CD4-positive, alpha-beta T cell (primary cell): Measurements from ENCODE around the gene FAM219A. TPM values are rescaled to one million over a fixed set of nuclear protein-coding genes. Genes with fewer than 3 reads are reported as not detected.
"Not testable (repeated sequence)": the region's sequence is repeated elsewhere in the genome, so short reads cannot be mapped to it uniquely, and the experiment has no call there.

Experiments used
- ATAC-seq: fragments of 200-7000 bp; cut with Tn5 transposase; one replicate; pipeline ENCODE4 v1.10.0; 2022; ENCODE audit warnings: mild to moderate bottlenecking; ENCODE audit not compliant: poor library complexity
- CTCF ChIA-PET: fragments of 350-600 bp; sonication (Branson Sonifier 250); formaldehyde crosslinking; loops from one replicate; lab custom pipeline; 2021; ENCODE audit warnings: antibody characterized with exemption, inconsistent platforms; lab: Charles Lee
- POLR2A ChIA-PET: fragments of 350-600 bp; sonication (Branson Sonifier 250); formaldehyde crosslinking; loops from one replicate; lab custom pipeline; 2021; ENCODE audit warnings: antibody characterized with exemption, inconsistent platforms; lab: Charles Lee
- DNase-seq, 14 experiments: peaks; one replicate each; pipeline ENCODE4 v3.0.0-alpha.2; 2013 to 2020; ENCODE audit warnings: mixed read lengths in 2 of 14
- H3K27ac ChIP-seq, 2 donors: one replicate each; pipeline versions ENCODE4 v1.5.1 to v1.7.0; 2013; ENCODE audit warnings: low read length in 2 of 2, low read depth in 1 of 2, mild to moderate bottlenecking in 1 of 2
- H3K27me3 ChIP-seq, 2 experiments: 1 replicate in 1 of 2; 2 replicates in 1 of 2; pipeline versions ENCODE4 v1.6.1 to v1.7.0; 2013; ENCODE audit warnings: low read length in 2 of 2, control low read depth in 1 of 2, mild to moderate bottlenecking in 1 of 2, moderate library complexity in 1 of 2; ENCODE audit not compliant: insufficient read depth in 2 of 2, control insufficient read depth in 1 of 2
- H3K36me3 ChIP-seq: one replicate; pipeline ENCODE4 v1.6.1; 2013; ENCODE audit warnings: low read length, control low read depth; ENCODE audit not compliant: insufficient read depth
- H3K4me1 ChIP-seq: one replicate; pipeline ENCODE4 v1.6.1; 2013; ENCODE audit warnings: low read length, control low read depth; ENCODE audit not compliant: insufficient read depth
- H3K4me3 ChIP-seq: one replicate; pipeline ENCODE4 v1.5.1; 2013; ENCODE audit warnings: mild to moderate bottlenecking, low read length, moderate library complexity
- H3K9me3 ChIP-seq, 2 experiments: 1 replicate in 1 of 2; 2 replicates in 1 of 2; pipeline versions ENCODE4 v1.6.1 to v1.7.0; 2013; ENCODE audit warnings: low read length in 2 of 2, mild to moderate bottlenecking in 2 of 2, control low read depth in 1 of 2, moderate library complexity in 1 of 2; ENCODE audit not compliant: control insufficient read depth in 1 of 2, insufficient read depth in 1 of 2
- H3K27ac Mint-ChIP-seq: one replicate; pipeline ENCODE4 v1.8.0; 2020; ENCODE audit warnings: mixed read lengths
- H3K27me3 Mint-ChIP-seq: one replicate; pipeline ENCODE4 v1.8.0; 2021; ENCODE audit warnings: mixed read lengths
- H3K36me3 Mint-ChIP-seq: one replicate; pipeline ENCODE4 v1.8.0; 2021; ENCODE audit warnings: low read depth, mixed read lengths
- H3K4me1 Mint-ChIP-seq: one replicate; pipeline ENCODE4 v1.8.0; 2021; ENCODE audit warnings: low read depth, mixed read lengths
- H3K4me3 Mint-ChIP-seq: one replicate; pipeline ENCODE4 v1.8.0; 2020; ENCODE audit warnings: mild to moderate bottlenecking, mixed read lengths
- H3K9me3 Mint-ChIP-seq: one replicate; pipeline ENCODE4 v1.8.0; 2020; ENCODE audit warnings: mixed read lengths
- intact Hi-C, 2 experiments: fragments of 100-400 bp; cut with DNase I in 1 of 2; cut with micrococcal nuclease in 1 of 2; formaldehyde crosslinking; loops; one replicate each; pipeline versions ENCODE4 v1.15.1 to v1.9.0; 2023 to 2025; cut with DNase I, micrococcal nuclease
- total RNA-seq, 174 experiments: library from RNA in 2 of 174; stranded (reverse) in 2 of 174; gene quantifications; one replicate each; pipeline ENCODE4 v1.2.3 and lab custom pipeline; 2021 to 2026
- TF ChIP-seq, protein P1 (sequence below): fragments of 200-600 bp; IDR thresholded peaks from one replicate; pipeline ENCODE4 v1.8.0; 2022; ENCODE audit warnings: antibody characterized with exemption, mild to moderate bottlenecking

Gene FAM219A
- total RNA-seq, 2 experiments from 2014 or later, result 7.7 to 8.5 TPM

DNA sequence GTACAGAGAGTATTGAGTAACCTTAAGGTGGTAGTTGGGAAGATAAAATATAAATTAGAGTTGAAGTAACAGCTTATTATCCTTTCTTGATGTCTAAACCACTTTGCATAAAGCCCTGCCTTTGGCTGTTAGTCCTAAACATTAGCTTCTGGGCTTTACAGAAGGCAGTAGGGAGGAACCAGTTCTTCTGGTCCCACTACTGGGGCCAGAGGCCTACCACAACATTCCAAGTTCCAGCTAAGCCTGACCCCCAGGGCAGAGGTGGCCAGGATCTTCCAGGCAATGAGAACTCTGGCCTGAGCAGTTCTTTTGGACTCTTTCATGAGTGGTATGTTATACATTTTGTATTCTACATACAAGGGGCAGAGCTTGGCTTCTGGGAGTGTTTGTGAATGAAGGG lies 26.3 kb upstream of the FAM219A start:
- Histone ChIP-seq H3K36me3 (no peaks in the 10 kb centered on the region), H3K9me3 (no peaks in the 10 kb centered on the region), H3K27me3 (no peaks in the 10 kb centered on the region), H3K4me1 (no peaks in the 10 kb centered on the region), H3K27ac (no peak overlapping the region), H3K4me3 (no peak overlapping the region)
- Mint-ChIP-seq H3K27ac (no peak overlapping the region), H3K9me3 (no peaks in the 10 kb centered on the region), H3K4me1 (no peaks in the 10 kb centered on the region), H3K36me3 (no peaks in the 10 kb centered on the region), H3K4me3 (no peak overlapping the region), H3K27me3 (peaks cover 13% of the 10 kb centered on the region)
- intact Hi-C loops, result no loop called here
- ChIA-PET POLR2A (no interaction called here), CTCF (no interaction called here)
- no peak for DNase-seq
- TF ChIP-seq, protein P1, sequence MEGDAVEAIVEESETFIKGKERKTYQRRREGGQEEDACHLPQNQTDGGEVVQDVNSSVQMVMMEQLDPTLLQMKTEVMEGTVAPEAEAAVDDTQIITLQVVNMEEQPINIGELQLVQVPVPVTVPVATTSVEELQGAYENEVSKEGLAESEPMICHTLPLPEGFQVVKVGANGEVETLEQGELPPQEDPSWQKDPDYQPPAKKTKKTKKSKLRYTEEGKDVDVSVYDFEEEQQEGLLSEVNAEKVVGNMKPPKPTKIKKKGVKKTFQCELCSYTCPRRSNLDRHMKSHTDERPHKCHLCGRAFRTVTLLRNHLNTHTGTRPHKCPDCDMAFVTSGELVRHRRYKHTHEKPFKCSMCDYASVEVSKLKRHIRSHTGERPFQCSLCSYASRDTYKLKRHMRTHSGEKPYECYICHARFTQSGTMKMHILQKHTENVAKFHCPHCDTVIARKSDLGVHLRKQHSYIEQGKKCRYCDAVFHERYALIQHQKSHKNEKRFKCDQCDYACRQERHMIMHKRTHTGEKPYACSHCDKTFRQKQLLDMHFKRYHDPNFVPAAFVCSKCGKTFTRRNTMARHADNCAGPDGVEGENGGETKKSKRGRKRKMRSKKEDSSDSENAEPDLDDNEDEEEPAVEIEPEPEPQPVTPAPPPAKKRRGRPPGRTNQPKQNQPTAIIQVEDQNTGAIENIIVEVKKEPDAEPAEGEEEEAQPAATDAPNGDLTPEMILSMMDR, result no peak
- no peak for ATAC-seq

DNA sequence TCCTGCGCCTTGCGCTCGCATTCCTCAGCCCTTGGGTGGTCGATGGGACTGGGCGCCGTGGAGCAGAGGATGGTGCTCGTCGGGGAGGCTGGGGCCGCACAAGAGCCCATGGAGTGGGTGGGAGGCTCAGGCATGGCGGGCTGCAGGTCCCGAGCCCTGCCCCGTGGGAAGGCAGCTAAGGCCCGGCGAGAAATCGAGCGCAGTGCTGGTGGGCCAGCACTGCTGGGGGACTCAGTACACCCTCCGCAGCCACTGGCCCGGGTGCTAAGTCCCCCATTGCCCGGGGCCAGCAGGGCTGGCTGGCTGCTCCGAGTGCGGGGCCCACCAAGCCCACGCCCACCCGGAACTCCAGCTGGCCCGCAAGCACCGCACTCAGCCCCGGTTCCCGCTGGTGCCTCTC lies 24.4 kb upstream of the FAM219A start:
- H3K9me3 ChIP-seq, H3K4me1 Mint-ChIP-seq, H3K27ac Mint-ChIP-seq, H3K36me3 Mint-ChIP-seq, ATAC-seq, POLR2A ChIA-PET, H3K27ac ChIP-seq, H3K27me3 Mint-ChIP-seq, intact Hi-C loops, H3K27me3 ChIP-seq, DNase-seq, H3K9me3 Mint-ChIP-seq, H3K4me1 ChIP-seq, CTCF ChIA-PET, H3K4me3 Mint-ChIP-seq, H3K4me3 ChIP-seq, H3K36me3 ChIP-seq: not testable (repeated sequence)

DNA sequence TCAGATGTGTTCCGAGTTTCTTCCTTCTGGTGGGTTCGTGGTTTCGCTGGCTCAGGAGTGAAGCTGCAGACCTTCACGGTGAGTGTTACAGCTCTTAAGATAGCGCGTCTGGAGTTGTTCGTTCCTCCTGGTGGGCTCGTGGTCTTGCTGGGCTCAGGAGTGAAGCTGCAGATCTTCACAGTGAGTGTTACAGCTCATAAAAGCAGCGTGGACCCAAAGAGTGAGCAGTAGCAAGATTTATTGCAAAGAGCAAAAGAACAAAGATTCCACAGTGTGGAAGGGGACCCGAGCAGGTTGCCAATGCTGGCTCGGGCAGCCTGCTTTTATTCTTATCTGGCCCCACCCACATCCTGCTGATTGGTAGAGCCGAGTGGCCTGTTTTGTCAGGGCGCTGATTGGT lies 23.2 kb upstream of the FAM219A start:
- H3K27me3 Mint-ChIP-seq, CTCF ChIA-PET, H3K4me1 ChIP-seq, H3K27ac Mint-ChIP-seq, H3K4me3 Mint-ChIP-seq, H3K9me3 ChIP-seq, H3K9me3 Mint-ChIP-seq, intact Hi-C loops, H3K4me1 Mint-ChIP-seq, H3K36me3 Mint-ChIP-seq, H3K36me3 ChIP-seq, H3K27me3 ChIP-seq, H3K4me3 ChIP-seq, H3K27ac ChIP-seq, ATAC-seq, DNase-seq, POLR2A ChIA-PET: not testable (repeated sequence)

DNA sequence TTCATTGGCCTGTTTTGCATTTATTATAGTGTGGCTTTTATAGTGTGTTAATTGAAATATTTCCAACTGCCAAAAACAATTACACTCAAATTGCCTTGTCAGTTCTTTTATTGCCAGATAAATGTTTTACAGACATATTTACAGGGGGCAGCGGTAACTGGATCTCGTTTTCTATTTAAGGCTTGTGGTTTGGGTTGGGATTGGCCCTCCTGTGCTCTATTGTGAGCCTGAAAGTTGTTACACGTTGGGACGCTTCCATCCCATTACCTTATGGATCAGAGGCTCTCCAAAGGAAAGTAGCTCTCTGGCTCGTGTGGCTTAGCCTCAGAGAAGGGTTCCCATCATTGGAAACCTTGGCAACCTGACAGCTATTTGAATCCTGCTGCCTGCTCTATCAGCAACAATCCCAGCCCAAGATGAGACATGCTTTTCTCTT lies 21.1 kb upstream of the FAM219A start:
- Mint-ChIP-seq H3K27ac (no peak overlapping the region), H3K27me3 (peaks cover 8% of the 10 kb centered on the region), H3K36me3 (no peaks in the 10 kb centered on the region), H3K9me3 (no peaks in the 10 kb centered on the region), H3K4me1 (no peaks in the 10 kb centered on the region), H3K4me3 (no peak overlapping the region)
- Histone ChIP-seq H3K9me3 (no peaks in the 10 kb centered on the region), H3K27ac (no peak overlapping the region), H3K27me3 (peaks cover 0 to 4% of the 10 kb centered on the region in 2 experiments), H3K4me3 (no peak overlapping the region), H3K4me1 (no peaks in the 10 kb centered on the region), H3K36me3 (no peaks in the 10 kb centered on the region)
- POLR2A ChIA-PET, result interaction anchor here (1.0 kb wide), 1 partner anchor 167 kb away, joined by 3 read pairs; the partner anchor contains the start of gene GALT
- ATAC-seq (no peak), DNase-seq (no peak)
- TF ChIP-seq, protein P1, result no peak
- intact Hi-C loops, result no loop called here
- CTCF ChIA-PET, result no interaction called here
